Measurements from ENCODE around the gene BACH1.

The BACH1 gene

GRCh38 chr21:29260461-29260860, 38.3 kb upstream of the BACH1 start:
- no peak for TF ChIP-seq CTCF (IDR thresholded peaks at IDR 0.05; ENCODE audit: low read depth, low read length)
- no peak overlapping the region for H3K4me3 ChIP-seq (ENCODE audit: low read depth, low read length)

DNA sequence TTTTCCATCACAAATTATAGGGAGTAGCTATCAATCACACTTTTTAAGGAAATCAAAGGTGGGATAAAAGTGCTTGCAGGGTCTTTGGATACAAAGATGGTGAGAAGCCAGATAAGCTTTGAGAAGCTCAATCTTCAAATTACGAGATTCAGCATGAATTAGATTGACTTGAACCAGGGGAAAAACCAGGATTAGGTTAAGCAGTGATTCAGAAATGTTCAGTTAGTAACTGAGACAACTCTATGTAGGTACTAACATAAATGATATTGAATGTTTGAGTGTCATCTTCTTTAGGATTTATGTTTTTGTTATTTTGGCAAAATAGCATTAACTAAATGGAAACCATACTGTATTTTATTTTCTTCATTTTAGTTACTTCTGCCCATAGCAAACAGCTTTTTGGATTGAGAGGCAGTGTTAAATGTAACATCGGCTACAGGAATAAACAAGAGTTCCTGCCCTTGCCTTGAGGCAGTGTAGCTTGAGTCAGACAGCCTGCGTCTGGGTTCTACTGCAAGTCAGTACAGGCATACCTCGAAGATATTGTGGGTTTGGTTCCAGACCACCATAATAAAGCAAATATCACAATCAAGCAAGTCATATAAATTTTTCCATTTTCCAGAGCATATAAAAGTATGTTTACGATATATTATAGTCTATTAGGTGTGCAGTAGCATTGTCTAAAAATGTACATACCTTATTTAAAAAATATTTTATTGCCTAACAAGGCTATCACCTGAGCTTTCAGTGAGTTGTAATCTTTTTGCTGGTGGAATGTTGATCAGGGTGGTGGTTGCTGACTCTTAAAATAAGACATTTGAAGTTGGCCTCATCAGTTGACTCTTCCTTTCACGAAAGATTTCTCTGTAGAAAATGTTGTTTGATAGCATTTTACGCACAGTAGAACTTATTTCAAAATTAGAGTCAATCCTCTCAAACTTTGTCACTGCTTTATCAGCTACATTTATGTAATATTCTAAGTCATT, 36.9 kb upstream of the BACH1 start:
- H3K4me3 ChIP-seq (ENCODE audit: low read depth, low read length): no peak overlapping the region
- no peak for TF ChIP-seq CTCF (IDR thresholded peaks at IDR 0.05; ENCODE audit: low read depth, low read length)

DNA sequence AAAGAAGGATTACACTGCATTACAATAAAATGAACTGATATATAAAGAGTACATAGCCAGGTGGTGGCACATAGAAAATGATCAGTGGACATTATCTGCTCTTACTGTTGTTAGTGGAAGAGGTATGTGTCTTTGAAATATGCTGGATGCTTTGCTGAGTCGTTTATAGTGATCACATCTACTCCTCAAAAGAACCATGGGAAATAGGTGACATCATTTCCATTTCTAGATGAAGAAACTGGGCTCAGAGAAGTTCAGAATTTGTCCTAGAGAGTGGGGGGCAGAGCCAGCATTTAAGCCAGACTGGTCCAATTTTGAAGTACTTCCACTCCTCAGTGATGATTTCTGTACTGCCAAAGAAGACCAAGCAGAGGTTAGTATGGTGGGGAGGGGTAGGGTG, 34.0 kb upstream of the BACH1 start:
- TF ChIP-seq CTCF (IDR thresholded peaks at IDR 0.05; ENCODE audit: low read depth, low read length): no peak
- no peak overlapping the region for H3K4me3 ChIP-seq (ENCODE audit: low read depth, low read length)

DNA sequence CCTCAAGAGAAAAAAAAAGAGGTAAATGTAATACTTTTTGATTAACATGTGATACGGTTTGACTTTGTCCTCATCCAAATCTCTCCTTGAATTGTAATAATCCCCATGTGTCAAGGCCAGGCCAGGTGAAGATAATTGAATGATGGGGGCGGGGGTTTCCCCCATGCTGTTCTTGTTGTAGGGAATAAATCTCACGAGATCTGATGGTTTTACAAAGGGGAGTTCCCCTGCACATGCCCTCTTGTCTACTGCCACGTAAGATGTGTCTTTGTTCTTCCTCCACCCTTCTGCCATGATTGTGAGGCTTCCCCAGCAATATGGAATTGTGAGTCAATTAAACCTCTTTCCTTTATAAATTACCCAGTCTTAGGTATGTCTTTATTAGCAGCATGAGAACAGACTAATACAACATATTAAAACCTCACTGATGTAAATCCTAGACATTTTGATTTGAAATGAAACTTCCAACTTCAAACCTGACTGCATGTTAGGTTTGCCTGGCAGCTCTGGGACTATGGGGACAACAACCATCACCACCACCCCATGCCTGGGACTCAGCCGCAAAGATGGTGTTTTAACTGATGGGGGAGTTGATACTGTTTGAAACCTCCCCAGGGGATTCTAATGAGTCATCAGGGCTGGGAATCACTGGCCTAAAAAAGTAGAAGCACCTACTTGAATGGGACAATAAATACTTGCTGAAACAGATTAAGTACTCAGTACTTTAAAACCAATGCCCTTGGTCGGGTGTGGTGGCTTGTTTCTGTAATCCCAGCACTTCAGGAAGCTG, 32.8 kb upstream of the BACH1 start:
- TF ChIP-seq CTCF (IDR thresholded peaks at IDR 0.05; ENCODE audit: low read depth, low read length): no peak
- no peak overlapping the region for H3K4me3 ChIP-seq (ENCODE audit: low read depth, low read length)

DNA sequence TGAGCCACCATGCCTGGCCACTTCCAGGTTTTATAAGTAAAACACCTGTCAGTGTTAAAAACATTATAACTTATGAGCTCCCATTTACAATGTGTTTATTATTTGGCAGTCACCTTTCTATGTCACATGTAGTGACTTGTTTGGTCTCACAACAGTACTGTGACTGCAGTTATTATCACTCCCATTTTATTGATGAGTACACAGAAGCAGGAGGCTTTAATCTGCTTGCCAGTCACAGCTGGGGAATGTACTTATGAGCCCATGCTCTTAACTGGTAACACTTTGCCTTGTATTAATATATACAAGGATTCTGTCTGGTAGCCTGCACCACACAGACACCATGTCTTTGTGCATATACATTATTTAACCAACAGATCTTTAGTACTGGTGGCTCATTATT, 31.1 kb upstream of the BACH1 start:
- TF ChIP-seq CTCF (IDR thresholded peaks at IDR 0.05; ENCODE audit: low read depth, low read length): no peak
- no peak overlapping the region for H3K4me3 ChIP-seq (ENCODE audit: low read depth, low read length)

- no peak overlapping the region for H3K4me3 ChIP-seq (ENCODE audit: low read depth, low read length)
- no peak for TF ChIP-seq CTCF (IDR thresholded peaks at IDR 0.05; ENCODE audit: low read depth, low read length)
Observed at GRCh38 chr21:29271927-29272333, 26.8 kb upstream of the BACH1 start.

DNA sequence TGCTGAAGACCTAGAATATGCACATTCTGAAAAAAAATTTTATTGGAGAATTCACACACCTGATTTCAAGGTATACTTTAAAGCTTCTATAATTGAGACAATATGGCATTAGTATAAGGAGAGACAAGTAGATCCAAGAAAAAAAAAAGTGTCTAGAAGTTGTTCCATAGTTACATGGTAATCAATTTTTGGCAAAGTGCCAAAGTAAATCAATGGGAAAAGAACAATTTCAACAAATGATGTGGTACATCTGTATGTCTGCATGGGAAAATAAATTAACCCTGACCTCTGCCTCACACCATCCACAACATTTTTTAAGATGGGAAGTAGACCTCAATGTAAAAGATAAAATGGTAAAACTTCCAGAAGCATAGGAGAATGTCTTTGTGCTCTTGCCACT, 21.3 kb upstream of the BACH1 start:
- no peak overlapping the region for H3K4me3 ChIP-seq (ENCODE audit: low read depth, low read length)
- no peak for TF ChIP-seq CTCF (IDR thresholded peaks at IDR 0.05; ENCODE audit: low read depth, low read length)

Measured in WI38 (cell line).